HEK293T (cell line): ENCODE measurements around the gene TREML1.
"Not testable (repeated sequence)": the region's sequence is repeated elsewhere in the genome, so short reads cannot be mapped to it uniquely, and the experiment has no call there.

Source experiments
- CTCF ChIA-PET: fragments of 350-600 bp; formaldehyde crosslinking; extraction: SDS; loops from one replicate; lab custom pipeline; 2021; ENCODE audit warnings: antibody characterized with exemption, inconsistent platforms; lab: Yijun Ruan, JAX
- POLR2A ChIA-PET: fragments of 350-600 bp; formaldehyde crosslinking; extraction: SDS; loops from one replicate; lab custom pipeline; 2020; ENCODE audit warnings: antibody characterized with exemption, inconsistent platforms; lab: Yijun Ruan, JAX
- DNase-seq: peaks from one replicate; pipeline ENCODE4 v3.0.0; 2012; ENCODE audit warnings: mixed read lengths; ENCODE audit errors: extremely low spot score
- ARNT ChIP-seq: fragments of 450-650 bp; IDR thresholded peaks from 2 replicates; pipeline ENCODE4 v1.6.1; 2017; ENCODE audit warnings: mild to moderate bottlenecking
- BHLHE40 ChIP-seq: fragments of 450-650 bp; IDR thresholded peaks from 2 replicates; pipeline ENCODE4 v1.6.1; 2016; ENCODE audit warnings: mild to moderate bottlenecking, moderate library complexity, borderline replicate concordance
- CTBP1 ChIP-seq: fragments of 450-650 bp; IDR thresholded peaks from 2 replicates; pipeline ENCODE4 v1.6.1; 2016; ENCODE audit warnings: borderline replicate concordance
- ELF4 ChIP-seq: fragments of 450-650 bp; IDR thresholded peaks from 2 replicates; pipeline ENCODE4 v1.6.1; 2017; ENCODE audit warnings: antibody characterized with exemption
- FOXA1 ChIP-seq: fragments of 450-650 bp; IDR thresholded peaks from 2 replicates; pipeline ENCODE4 v1.6.1; 2016; ENCODE audit warnings: mild to moderate bottlenecking
- FOXK2 ChIP-seq: fragments of 450-650 bp; IDR thresholded peaks from 2 replicates; pipeline ENCODE4 v1.6.1; 2016; ENCODE audit warnings: mild to moderate bottlenecking
- FOXM1 ChIP-seq: fragments of 450-650 bp; IDR thresholded peaks from 2 replicates; pipeline ENCODE4 v1.6.1; 2017; ENCODE audit warnings: mild to moderate bottlenecking, borderline replicate concordance
- HDGF ChIP-seq: fragments of 450-650 bp; IDR thresholded peaks from 2 replicates; pipeline ENCODE4 v1.6.1; 2017; ENCODE audit warnings: antibody characterized with exemption, borderline replicate concordance
- L3MBTL2 ChIP-seq: fragments of 450-650 bp; conservative IDR thresholded peaks from 2 replicates; pipeline ENCODE4 v1.6.1; 2016; ENCODE audit warnings: mild to moderate bottlenecking
- LEF1 ChIP-seq: fragments of 450-650 bp; IDR thresholded peaks from 2 replicates; pipeline ENCODE4 v1.6.1; 2017; ENCODE audit warnings: mild to moderate bottlenecking, borderline replicate concordance
- NFRKB ChIP-seq: fragments of 450-650 bp; IDR thresholded peaks from 2 replicates; pipeline ENCODE4 v1.6.1; 2016; ENCODE audit warnings: mild to moderate bottlenecking, moderate library complexity
- PKNOX1 ChIP-seq: fragments of 450-650 bp; IDR thresholded peaks from 2 replicates; pipeline ENCODE4 v1.6.1; 2016
- SP1 ChIP-seq: fragments of 450-650 bp; IDR thresholded peaks from 2 replicates; pipeline ENCODE4 v1.6.1; 2017
- SUZ12 ChIP-seq: fragments of 450-650 bp; IDR thresholded peaks from 2 replicates; pipeline ENCODE4 v1.6.1; 2016; ENCODE audit warnings: mild to moderate bottlenecking
- TARDBP ChIP-seq: fragments of 450-650 bp; IDR thresholded peaks from 2 replicates; pipeline ENCODE4 v1.6.1; 2016
- ZNF384 ChIP-seq: fragments of 450-650 bp; IDR thresholded peaks from 2 replicates; pipeline ENCODE4 v1.6.1; 2016

Gene TREML1

GRCh38 chr6:41119508-41119907 lies 34.6 kb downstream of the TREML1 start:
- CTCF ChIA-PET: interaction anchor here (0.6 kb wide), 1 partner anchor 44 kb away, joined by 4 read pairs; no protein-coding TSS in a partner anchor
- no peak for DNase-seq
- no peak for TF ChIP-seq PKNOX1
- TF ChIP-seq FOXA1: no peak
- TF ChIP-seq ELF4: no peak
- TF ChIP-seq SP1: no peak
- TF ChIP-seq TARDBP: no peak
- no peak for TF ChIP-seq BHLHE40
- no peak for TF ChIP-seq ZNF384
- TF ChIP-seq ARNT: no peak
- TF ChIP-seq SUZ12: no peak
- no peak for TF ChIP-seq CTBP1
- no peak for TF ChIP-seq HDGF
- POLR2A ChIA-PET: no interaction called here

DNA sequence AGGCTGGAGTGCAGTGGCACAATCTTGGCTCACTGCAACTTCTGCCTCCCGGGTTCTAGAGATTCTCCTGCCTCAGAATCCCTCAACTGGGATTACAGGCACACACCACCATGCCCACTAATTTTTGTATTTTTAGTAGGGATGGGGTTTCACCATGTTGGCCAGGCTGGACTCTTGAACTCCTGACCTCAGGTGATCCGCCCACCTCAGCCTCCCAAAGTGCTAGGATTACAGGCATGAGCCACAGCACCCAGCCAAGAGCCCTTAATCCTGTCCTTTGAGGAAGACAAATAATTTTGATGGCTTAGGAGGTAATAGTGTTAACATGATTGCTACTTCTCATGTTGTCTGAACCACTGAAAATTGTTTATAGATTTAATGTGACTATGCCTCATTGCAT lies 39.1 kb downstream of the TREML1 start:
- DNase-seq, POLR2A ChIA-PET, CTCF ChIA-PET: not testable (repeated sequence)

GRCh38 chr6:41111017-41111416 lies 43.1 kb downstream of the TREML1 start:
- ChIA-PET POLR2A (no interaction called here), CTCF (no interaction called here)
- no peak for DNase-seq
- TF ChIP-seq BHLHE40 (no peak), ZNF384 (no peak), ARNT (no peak), SP1 (no peak), FOXK2 (no peak), PKNOX1 (no peak), SUZ12 (no peak), LEF1 (no peak), L3MBTL2 (no peak), FOXM1 (no peak), TARDBP (no peak), CTBP1 (no peak), HDGF (no peak), ELF4 (no peak), FOXA1 (no peak), NFRKB (no peak)

DNA sequence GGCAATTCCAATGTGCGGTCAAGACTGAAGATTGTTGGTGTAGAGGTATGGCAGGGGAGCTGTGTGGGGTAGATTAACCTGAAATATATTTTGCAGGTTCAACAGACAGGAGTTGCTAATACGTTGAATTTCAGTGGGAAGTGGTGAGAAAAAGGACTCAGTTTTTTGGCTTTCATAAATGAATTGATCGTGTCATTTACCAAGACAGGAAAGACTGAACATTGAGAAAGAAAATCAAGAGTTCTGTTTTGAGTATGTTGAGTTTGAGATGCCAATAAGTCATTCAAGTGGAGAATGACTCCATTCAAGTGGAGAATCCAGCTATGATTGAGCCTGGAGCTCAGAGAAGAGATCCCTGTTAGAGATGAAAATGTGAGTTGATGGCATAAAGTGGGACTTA lies 50.3 kb downstream of the TREML1 start:
- CTCF ChIA-PET: interaction anchor here (1.1 kb wide), 1 partner anchor 12 kb away, joined by 4 read pairs; no protein-coding TSS in a partner anchor
- POLR2A ChIA-PET: no interaction called here
- DNase-seq: no peak
- no peak for TF ChIP-seq L3MBTL2

DNA sequence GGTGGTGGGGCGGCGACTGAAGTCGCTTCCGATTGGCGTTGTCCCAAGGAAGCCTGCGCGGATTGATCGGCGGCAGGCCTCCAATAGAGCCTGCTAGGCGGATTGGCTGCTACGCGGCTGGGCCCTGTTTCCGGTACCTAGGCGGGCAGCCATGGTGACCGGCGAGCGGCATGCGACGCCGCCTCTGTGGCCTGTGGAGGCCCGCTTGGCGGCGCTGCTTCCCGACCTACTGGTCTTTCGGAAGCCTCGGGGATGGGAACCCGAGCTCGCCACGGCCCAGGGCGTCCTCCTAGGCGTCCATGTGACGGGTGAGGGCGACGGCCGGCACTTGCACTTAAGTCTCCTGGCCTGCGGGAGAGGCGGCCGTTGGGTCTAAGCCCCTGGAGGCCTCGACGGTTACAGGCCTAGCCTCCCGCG lies 53.3 kb downstream of the TREML1 start:
- ChIA-PET POLR2A (no interaction called here), CTCF (interaction anchor here (1.1 kb wide), 1 partner anchor 8 kb away, joined by 3 read pairs; no protein-coding TSS in a partner anchor)
- TF ChIP-seq LEF1: no peak
- TF ChIP-seq L3MBTL2: no peak
- TF ChIP-seq SUZ12: no peak
- TF ChIP-seq PKNOX1: no peak
- DNase-seq: no peak
